Activated T-cell treated with anti-CD3 and anti-CD28 coated beads, Interleukin-2, amount 50 U/mL, for 72 hours (primary cell): ENCODE results near the gene SNX1. TPM values are rescaled to one million over a fixed set of nuclear protein-coding genes. Genes with fewer than 3 reads are reported as not detected.
"Not testable (repeated sequence)": the region's sequence is repeated elsewhere in the genome, so short reads cannot be mapped to it uniquely, and the experiment has no call there.

Experiments used
- ATAC-seq, 2 donors: fragments of 150-1000 bp; cut with Tn5 transposase; replicated peaks in 1 of 2; 2 replicates each; pipeline ENCODE4 v1.10.0; 2021; ENCODE audit warnings: moderate library complexity in 2 of 2, mild to moderate bottlenecking in 1 of 2
- DNase-seq, 2 donors: peaks; one replicate each; pipeline ENCODE4 v3.0.0; 2021 to 2022; ENCODE audit warnings: mixed read lengths in 1 of 2
- H3K27ac Mint-ChIP-seq: one replicate; pipeline ENCODE4 v1.8.0; 2022; ENCODE audit warnings: mild to moderate bottlenecking, moderate library complexity, mixed read lengths
- H3K27me3 Mint-ChIP-seq: one replicate; pipeline ENCODE4 v1.8.0; 2022; ENCODE audit warnings: low read depth, mixed read lengths
- H3K36me3 Mint-ChIP-seq, 2 donors: one replicate each; pipeline ENCODE4 v1.8.0; 2022; ENCODE audit warnings: mixed read lengths in 2 of 2, mild to moderate bottlenecking in 1 of 2; ENCODE audit not compliant: insufficient read depth in 2 of 2
- H3K4me1 Mint-ChIP-seq: one replicate; pipeline ENCODE4 v1.8.0; 2022; ENCODE audit warnings: low read depth, mixed read lengths
- H3K4me3 Mint-ChIP-seq, 2 donors: one replicate each; pipeline ENCODE4 v1.8.0; 2022; ENCODE audit warnings: mild to moderate bottlenecking in 2 of 2, mixed read lengths in 2 of 2, moderate library complexity in 2 of 2
- H3K9me3 Mint-ChIP-seq, 2 donors: one replicate each; pipeline ENCODE4 v1.8.0; 2022; ENCODE audit warnings: mixed read lengths in 2 of 2
- total RNA-seq, 2 donors: library from RNA; stranded (reverse); gene quantifications; one replicate each; pipeline ENCODE4 v1.2.3, GENCODE V29; 2022

SNX1 gene
- total RNA-seq, 2 donors from 2014 or later = 104 to 113 TPM

DNA sequence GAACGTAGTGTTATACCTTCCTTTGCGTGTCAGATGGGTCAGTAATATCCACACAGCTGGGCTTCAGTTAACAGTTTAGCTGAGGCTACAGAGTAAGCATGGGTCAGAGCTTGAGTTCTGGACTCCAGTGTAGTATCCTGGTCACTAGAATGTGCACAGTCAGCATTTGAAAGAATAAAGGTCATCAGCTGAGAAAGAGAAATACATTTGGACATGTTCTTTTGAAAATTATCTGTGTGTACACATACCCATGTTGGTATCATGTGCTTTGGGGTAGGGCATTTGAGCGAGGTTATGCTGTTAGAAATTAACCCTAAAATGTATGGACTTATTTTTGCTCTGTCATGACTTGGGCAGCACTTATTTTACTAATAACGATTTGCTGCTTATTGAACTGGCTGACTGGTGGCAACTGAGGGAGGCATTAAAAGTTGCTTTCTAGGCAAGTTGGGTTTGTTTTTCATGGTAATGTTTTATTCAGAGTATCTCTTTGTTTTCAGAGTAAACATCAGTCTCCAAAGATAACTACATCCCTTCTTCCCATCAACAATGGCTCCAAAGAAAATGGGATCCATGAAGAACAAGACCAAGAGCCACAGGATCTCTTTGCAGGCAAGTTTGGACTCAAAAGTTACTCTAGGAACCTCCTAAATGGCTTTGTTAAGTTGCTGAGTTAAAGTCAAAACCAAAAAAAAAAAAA is 16.4 kb downstream of the SNX1 start:
- H3K9me3 Mint-ChIP-seq = no peaks in the 10 kb centered on the region
- H3K4me1 Mint-ChIP-seq = peaks cover 37% of the 10 kb centered on the region
- H3K4me3 Mint-ChIP-seq = peak overlapping the region in 1 of 2 donors; percentile 43
- peak overlapping the region; percentile 95 for H3K27ac Mint-ChIP-seq
- ATAC-seq (no peak), DNase-seq (no peak)
- H3K36me3 Mint-ChIP-seq = peaks cover 5 to 19% of the 10 kb centered on the region in 2 donors
- no peaks in the 10 kb centered on the region for H3K27me3 Mint-ChIP-seq

DNA sequence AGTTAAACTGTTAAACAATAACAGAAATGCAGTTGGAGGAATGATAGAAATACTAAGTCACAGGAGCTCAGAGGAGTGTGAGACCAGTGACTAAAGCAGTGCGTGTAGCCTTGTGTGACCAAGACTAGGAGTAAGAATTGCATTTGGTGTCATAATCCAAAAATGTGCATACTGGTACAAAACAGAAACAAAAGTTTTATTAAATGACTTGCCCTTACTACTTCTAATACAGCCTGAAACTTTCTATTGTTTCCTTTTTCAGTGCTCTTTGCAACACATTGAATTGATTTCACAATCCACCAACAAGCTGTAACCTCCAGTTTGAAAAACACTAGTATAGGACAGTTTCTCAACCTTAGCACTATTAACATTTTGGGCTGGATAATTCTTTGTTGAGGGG is 17.1 kb downstream of the SNX1 start:
- no peaks in the 10 kb centered on the region for H3K27me3 Mint-ChIP-seq

DNA sequence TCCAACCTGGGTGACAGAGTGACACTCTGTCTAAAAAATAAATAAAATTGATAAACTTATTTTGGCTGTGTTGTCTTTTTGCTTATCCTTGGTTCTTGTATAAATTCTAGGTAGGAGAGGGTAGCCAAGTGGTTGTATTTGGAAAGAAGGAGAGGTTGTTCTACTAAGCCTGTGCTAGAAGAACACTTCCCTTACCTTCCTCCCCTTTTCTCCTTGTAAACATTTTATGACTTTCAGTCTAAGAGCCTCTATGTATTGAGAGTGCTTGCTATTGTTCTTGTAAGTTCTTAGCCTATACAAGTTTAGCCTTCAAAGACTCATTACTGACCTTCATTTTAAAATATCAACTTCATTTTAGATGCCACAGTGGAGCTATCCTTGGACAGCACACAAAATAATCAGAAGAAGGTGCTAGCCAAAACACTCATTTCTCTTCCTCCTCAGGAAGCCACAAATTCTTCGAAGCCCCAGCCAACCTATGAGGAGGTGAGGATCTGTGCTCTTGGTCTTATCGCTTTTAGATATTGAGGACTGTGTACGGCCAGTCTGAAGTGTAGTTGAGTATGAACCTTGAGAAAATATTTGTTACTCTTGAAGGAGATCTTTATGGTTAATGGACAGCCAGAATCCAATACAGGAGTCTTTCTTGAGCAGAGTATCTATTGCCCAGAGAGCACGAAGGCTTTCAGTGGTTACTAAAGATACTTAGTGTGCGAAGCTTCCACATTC is 22.1 kb downstream of the SNX1 start:
- H3K9me3 Mint-ChIP-seq = no peaks in the 10 kb centered on the region
- no peak overlapping the region for H3K27ac Mint-ChIP-seq
- H3K4me1 Mint-ChIP-seq = peaks cover under 1% of the 10 kb centered on the region
- no peak for DNase-seq
- H3K4me3 Mint-ChIP-seq = no peak overlapping the region
- peaks cover 8 to 15% of the 10 kb centered on the region in 2 donors for H3K36me3 Mint-ChIP-seq
- H3K27me3 Mint-ChIP-seq = no peaks in the 10 kb centered on the region
- no peak for ATAC-seq

More for the DNA sequence above, 17.1 kb downstream of the SNX1 start:
- Mint-ChIP-seq H3K27ac (peak overlapping the region; percentile 95), H3K36me3 (peaks cover 5 to 19% of the 10 kb centered on the region in 2 donors), H3K9me3 (no peaks in the 10 kb centered on the region), H3K4me3 (peak overlapping the region in 1 of 2 donors; percentile 43), H3K4me1 (peaks cover 37% of the 10 kb centered on the region)
- ATAC-seq = peak; percentile 90 to 96
- DNase-seq = no peak

DNA sequence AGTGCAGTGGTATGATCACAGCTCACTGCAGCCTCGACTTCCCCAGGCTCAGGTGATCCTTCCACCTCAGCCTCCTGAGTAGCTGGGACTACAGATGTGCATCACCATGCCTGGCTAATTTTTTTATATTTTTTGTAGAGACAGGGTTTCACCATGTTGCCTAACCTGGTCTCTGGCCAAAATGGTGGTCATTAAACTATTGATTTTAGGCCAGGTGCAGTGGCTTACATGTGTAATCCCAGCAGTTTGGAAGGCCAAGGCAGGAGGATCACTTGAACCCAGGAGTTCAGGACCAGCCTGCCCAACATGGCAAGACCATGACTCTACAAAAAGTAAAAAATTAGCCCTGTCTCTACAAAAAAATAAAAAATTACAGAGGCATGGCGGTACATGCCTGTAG is 24.5 kb downstream of the SNX1 start:
- H3K36me3 Mint-ChIP-seq = peaks cover 2 to 10% of the 10 kb centered on the region in 2 donors
- not testable (repeated sequence) for H3K4me3 Mint-ChIP-seq, H3K4me1 Mint-ChIP-seq, H3K9me3 Mint-ChIP-seq, H3K27me3 Mint-ChIP-seq, DNase-seq, ATAC-seq, H3K27ac Mint-ChIP-seq

DNA sequence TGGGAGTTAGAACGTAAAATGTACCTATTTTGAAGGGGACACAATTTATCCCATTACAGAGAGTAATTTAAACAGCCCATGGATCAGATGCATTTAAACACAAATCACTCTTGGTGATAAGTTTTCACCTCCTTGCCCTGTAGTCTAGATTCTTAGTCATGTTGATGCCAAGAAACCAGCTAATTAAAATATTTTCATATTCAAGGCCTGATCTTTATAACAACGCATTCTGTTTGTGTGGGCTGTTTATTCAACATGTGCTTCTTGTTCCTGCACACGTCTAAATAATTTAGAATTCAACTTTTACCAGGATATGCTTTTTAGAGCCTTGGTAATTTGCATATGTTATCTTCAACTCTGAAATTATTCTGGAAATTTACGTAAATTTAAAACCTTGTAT is 25.8 kb downstream of the SNX1 start:
- peaks cover 2 to 12% of the 10 kb centered on the region in 2 donors for H3K36me3 Mint-ChIP-seq
- H3K4me1 Mint-ChIP-seq = no peaks in the 10 kb centered on the region
- H3K27me3 Mint-ChIP-seq = no peaks in the 10 kb centered on the region
- DNase-seq = no peak
- H3K4me3 Mint-ChIP-seq = no peak overlapping the region
- no peak overlapping the region for H3K27ac Mint-ChIP-seq
- no peak for ATAC-seq
- no peaks in the 10 kb centered on the region for H3K9me3 Mint-ChIP-seq

DNA sequence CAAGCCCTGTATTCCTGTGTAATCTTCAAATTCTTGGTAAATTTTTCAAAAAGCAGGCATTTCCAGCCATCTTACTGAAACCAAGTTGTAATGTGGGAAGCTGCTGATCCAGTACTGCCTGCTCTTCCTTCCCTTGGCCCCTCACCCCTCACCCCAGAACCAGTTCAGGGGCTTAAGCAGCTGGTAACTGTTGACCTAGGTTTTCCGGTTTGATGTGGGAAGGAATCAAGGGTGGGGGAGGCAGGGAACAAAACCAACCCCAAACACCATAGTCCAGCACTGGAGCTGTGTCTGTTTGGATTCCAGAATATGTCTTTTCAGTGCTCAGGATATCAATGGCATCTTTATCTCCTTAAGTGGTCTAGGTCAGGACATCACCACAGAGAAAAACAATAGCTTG is 26.7 kb downstream of the SNX1 start:
- Mint-ChIP-seq H3K4me3 (no peak overlapping the region), H3K9me3 (no peaks in the 10 kb centered on the region), H3K36me3 (peaks cover 2 to 12% of the 10 kb centered on the region in 2 donors), H3K4me1 (no peaks in the 10 kb centered on the region), H3K27me3 (no peaks in the 10 kb centered on the region), H3K27ac (no peak overlapping the region)
- ATAC-seq (no peak), DNase-seq (no peak)

DNA sequence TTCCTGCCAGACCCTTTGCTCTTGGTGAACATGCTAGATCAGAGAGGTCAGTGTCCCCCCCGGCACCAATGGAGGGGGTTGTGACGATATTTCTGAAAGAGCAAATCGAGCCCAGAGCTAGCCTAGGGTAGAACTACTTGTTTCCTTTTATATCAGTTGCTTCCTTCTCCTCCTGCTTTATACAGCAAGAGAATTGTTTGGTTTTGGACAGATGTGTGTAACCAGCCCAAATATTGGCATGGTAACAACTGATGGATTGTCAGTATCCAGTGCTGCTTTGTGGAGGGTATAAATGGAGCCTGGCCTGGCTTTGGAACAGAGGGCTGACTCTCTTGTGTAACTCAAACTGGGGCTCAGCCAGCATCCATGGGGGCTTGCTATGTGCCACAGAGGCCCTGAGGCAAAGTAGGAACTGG is 27.2 kb downstream of the SNX1 start:
- no peaks in the 10 kb centered on the region for H3K27me3 Mint-ChIP-seq
- no peaks in the 10 kb centered on the region for H3K9me3 Mint-ChIP-seq
- H3K36me3 Mint-ChIP-seq = peaks cover 5 to 17% of the 10 kb centered on the region in 2 donors
- H3K27ac Mint-ChIP-seq = no peak overlapping the region
- no peak for DNase-seq
- H3K4me3 Mint-ChIP-seq = no peak overlapping the region
- no peaks in the 10 kb centered on the region for H3K4me1 Mint-ChIP-seq
- no peak for ATAC-seq

DNA sequence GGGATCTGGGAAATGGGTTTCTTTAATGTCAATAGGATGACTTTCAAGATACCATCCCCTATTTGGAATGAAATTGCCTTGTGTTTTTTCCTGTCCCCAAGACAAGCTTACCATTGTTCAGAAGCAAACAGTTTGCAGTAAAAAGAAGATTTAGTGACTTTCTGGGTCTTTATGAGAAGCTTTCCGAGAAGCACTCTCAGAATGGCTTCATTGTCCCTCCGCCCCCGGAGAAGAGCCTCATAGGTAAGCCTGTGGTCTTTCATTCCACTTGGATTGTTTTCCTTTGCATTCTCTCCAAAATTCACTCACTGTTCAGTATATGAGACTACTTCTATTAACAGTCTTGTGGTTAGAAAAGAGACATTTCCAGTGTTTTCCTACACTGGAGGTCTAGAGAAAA is 30.2 kb downstream of the SNX1 start:
- peak overlapping the region; percentile 42 for H3K27ac Mint-ChIP-seq
- H3K9me3 Mint-ChIP-seq = no peaks in the 10 kb centered on the region
- peaks cover 6 to 17% of the 10 kb centered on the region in 2 donors for H3K36me3 Mint-ChIP-seq
- H3K27me3 Mint-ChIP-seq = no peaks in the 10 kb centered on the region
- ATAC-seq (no peak), DNase-seq (no peak)
- no peaks in the 10 kb centered on the region for H3K4me1 Mint-ChIP-seq
- no peak overlapping the region for H3K4me3 Mint-ChIP-seq

DNA sequence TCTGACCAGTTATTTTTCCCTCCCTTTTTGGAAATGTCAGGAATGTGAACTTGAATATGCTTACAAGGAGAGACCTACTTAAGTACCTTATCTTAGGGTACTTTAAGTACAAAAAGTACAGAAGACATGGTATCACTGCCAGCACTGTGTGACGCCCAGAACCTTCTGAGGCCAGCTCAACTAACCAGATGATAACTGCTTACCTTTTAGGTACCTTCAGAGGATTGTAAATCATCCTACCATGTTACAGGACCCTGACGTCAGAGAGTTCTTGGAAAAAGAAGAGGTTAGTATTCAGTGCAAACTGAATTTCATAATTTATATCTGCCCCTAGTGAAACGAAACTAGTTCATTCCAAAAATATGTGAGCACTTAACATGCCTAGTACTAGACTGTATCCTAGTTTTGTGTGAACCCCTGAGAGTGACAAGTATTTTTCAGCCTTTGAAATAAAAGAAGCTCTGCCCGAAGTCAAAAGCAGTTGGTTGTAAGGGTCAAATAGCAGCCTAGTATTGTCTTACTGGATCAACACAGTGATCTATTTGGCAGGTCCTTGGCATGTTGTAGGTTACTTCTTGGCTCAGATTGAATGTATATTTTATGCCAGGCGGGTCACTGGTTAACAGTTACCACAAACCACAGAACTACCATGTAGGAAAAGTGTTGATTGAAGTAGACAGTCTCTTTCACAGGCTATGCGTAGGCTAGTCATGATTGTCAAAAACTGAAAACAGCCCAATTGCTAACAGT is 31.9 kb downstream of the SNX1 start:
- H3K36me3 Mint-ChIP-seq = peaks cover 8 to 22% of the 10 kb centered on the region in 2 donors
- no peaks in the 10 kb centered on the region for H3K9me3 Mint-ChIP-seq
- H3K27ac Mint-ChIP-seq = peak overlapping the region; percentile 46

DNA sequence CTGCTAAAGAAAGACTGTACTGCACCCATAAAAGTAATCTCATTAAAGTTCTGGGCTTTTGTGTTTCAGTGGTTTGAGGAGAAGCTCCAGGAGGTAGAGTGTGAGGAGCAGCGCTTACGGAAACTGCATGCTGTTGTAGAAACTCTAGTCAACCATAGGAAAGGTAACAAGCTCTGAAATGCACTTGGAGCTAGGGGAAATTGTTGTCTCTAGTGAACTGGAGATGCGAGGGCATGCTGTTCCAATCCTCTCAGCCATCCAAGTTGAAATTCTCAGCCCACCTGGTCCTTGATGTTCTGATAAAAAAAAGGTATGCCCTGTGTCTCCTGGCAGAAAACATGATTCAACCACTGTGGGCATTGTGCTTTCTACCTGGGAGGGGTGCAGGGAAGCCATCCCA is 34.4 kb downstream of the SNX1 start:
- Mint-ChIP-seq H3K36me3 (peaks cover 8 to 21% of the 10 kb centered on the region in 2 donors), H3K27ac (no peak overlapping the region), H3K27me3 (no peaks in the 10 kb centered on the region), H3K4me3 (no peak overlapping the region), H3K4me1 (no peaks in the 10 kb centered on the region), H3K9me3 (no peaks in the 10 kb centered on the region)
- ATAC-seq (no peak), DNase-seq (no peak)

More for the DNA sequence above, 31.9 kb downstream of the SNX1 start:
- Mint-ChIP-seq H3K4me3 (no peak overlapping the region), H3K4me1 (no peaks in the 10 kb centered on the region), H3K27me3 (no peaks in the 10 kb centered on the region)
- ATAC-seq (no peak), DNase-seq (no peak)

DNA sequence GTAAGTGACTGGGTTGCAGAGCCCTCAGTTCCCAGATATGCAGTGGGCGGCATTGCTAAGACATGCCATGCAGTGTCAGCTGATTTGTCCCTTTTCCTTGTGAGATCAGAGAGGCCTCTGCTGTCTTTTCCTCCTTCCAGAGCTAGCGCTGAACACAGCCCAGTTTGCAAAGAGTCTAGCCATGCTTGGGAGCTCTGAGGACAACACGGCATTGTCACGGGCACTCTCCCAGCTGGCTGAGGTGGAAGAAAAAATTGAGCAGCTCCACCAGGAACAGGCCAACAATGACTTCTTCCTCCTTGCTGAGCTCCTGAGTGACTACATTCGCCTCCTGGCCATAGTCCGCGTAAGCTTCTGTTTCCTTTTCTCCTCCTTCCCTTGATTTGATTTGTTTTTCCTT is 35.8 kb downstream of the SNX1 start:
- H3K27me3 Mint-ChIP-seq = no peaks in the 10 kb centered on the region
- H3K4me1 Mint-ChIP-seq = no peaks in the 10 kb centered on the region
- no peak overlapping the region for H3K4me3 Mint-ChIP-seq
- H3K36me3 Mint-ChIP-seq = peaks cover 8 to 19% of the 10 kb centered on the region in 2 donors
- DNase-seq (no peak), ATAC-seq (no peak)
- H3K27ac Mint-ChIP-seq = no peak overlapping the region
- no peaks in the 10 kb centered on the region for H3K9me3 Mint-ChIP-seq

DNA sequence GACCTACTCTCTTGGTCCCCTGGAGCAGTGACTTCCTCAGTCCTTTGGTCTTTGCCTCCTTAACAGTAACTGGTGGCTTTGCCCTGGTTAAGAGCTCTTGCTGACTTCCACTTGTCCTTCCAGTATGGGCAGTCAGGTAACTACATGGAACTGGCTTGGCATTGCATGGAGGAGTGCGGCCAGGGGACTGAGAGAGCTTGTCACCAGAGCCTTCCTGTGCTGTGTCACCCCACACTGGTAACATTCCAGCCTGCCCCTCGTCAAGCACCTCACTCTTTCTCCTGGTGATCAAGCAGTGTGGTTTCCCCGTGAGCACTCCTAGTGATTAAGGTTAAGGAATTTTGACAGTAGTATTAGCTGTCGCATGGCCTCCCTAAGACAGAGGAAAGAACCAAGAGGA is 36.4 kb downstream of the SNX1 start:
- H3K27ac Mint-ChIP-seq = no peak overlapping the region
- no peaks in the 10 kb centered on the region for H3K4me1 Mint-ChIP-seq
- H3K9me3 Mint-ChIP-seq = no peaks in the 10 kb centered on the region
- DNase-seq (no peak), ATAC-seq (no peak)
- no peak overlapping the region for H3K4me3 Mint-ChIP-seq
- H3K36me3 Mint-ChIP-seq = peaks cover 8 to 19% of the 10 kb centered on the region in 2 donors
- H3K27me3 Mint-ChIP-seq = no peaks in the 10 kb centered on the region
